HG02759 (cell line): ENCODE data around the gene ETNK2.

Experiments used
- ATAC-seq: cut with Tn5 transposase; IDR thresholded peaks from one replicate; pipeline ENCODE4 v1.9.1; 2021; ENCODE audit warnings: mild to moderate bottlenecking, moderate library complexity; ENCODE audit not compliant: unreplicated experiment

Gene ETNK2, protein sequence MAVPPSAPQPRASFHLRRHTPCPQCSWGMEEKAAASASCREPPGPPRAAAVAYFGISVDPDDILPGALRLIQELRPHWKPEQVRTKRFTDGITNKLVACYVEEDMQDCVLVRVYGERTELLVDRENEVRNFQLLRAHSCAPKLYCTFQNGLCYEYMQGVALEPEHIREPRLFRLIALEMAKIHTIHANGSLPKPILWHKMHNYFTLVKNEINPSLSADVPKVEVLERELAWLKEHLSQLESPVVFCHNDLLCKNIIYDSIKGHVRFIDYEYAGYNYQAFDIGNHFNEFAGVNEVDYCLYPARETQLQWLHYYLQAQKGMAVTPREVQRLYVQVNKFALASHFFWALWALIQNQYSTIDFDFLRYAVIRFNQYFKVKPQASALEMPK

DNA sequence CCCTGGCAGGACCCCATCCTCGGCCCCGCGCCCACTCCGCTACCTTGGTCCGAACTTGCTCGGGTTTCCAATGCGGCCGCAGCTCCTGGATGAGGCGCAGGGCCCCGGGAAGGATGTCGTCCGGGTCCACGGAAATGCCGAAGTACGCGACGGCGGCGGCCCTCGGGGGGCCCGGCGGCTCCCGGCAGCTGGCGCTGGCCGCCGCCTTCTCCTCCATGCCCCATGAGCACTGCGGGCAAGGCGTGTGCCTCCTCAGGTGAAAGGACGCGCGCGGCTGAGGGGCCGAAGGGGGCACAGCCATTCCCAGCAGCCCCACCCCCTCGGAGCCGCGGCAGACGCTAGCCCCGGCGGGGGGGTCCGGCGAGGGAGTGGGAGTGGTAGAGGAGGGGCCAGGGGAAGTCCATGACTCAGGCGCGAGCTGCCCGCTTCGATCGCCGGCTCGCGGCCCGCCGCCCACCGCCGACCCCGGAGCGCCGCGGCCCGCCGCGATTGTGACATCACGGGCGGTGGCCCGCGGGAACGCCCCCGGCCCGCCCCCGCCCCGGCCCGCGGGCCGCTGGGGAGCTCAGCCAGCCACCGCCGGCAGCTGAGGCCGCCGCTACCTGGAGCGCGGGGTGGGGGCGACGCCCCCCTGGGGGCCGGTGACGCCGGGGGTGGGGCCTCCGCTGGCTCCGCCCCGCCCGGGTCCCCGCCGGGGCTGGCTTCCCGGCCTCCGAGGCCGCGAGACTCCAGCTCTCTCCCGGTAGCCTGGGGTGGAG, at the start of gene ETNK2:
ETNK2 (minus strand) TSS at position 493 of the 758 bp plus-strand sequence; CDS start at position 301, 192 bp downstream.
- no peak for ATAC-seq

DNA sequence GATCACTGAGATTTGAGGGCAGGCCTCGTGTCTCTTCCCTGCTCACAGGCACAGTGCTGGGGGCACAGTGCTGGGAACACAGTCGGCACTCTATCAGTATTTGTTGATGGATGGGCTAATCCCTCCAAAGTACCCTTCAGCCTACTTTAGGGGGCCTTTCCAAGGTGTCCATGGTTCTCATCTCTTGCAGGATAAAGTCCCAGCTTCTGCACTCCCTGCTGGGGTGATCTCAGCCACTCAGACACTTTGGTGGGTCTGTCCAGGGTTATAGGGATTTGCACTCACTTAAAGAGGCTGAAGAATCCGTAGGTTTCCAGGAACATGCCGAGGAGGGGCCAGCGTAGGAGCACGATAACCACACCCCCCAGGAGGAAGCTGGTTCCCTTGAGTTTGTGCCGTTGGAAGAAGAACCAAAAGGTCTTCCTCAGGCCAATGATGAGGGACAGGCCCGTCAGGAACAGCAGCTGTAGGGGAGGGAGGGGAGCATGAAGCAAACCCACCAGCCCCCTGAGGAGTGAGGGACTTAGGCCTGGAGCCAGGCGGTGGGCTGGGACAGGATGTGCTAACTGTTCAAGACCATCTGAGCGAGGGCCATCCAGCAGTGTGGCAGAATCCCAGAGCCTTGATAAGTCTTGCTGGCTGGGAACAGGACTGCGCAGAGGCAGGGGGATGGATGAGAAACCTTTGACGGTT, 49.6 kb upstream of the ETNK2 start:
- no peak for ATAC-seq

DNA sequence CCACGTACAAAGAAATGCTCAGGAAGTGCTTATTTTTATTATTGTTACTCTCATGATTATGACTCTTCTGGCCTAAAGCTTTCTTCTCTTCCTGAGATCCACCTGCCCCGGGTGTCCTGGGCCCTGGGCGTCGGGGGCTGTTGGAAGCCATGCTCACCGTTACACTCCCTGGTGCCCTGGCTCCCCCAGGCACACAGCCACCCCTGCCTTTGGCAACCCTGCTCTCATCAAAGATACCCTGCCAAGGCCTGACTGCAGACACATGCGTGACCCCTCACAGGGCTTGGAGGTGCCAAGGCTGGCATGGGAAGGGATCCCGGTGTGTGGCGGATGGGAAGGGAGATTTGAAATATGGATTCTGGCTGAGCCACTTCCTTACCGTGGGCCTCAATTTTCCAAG, 47.7 kb upstream of the ETNK2 start:
- ATAC-seq = no peak

DNA sequence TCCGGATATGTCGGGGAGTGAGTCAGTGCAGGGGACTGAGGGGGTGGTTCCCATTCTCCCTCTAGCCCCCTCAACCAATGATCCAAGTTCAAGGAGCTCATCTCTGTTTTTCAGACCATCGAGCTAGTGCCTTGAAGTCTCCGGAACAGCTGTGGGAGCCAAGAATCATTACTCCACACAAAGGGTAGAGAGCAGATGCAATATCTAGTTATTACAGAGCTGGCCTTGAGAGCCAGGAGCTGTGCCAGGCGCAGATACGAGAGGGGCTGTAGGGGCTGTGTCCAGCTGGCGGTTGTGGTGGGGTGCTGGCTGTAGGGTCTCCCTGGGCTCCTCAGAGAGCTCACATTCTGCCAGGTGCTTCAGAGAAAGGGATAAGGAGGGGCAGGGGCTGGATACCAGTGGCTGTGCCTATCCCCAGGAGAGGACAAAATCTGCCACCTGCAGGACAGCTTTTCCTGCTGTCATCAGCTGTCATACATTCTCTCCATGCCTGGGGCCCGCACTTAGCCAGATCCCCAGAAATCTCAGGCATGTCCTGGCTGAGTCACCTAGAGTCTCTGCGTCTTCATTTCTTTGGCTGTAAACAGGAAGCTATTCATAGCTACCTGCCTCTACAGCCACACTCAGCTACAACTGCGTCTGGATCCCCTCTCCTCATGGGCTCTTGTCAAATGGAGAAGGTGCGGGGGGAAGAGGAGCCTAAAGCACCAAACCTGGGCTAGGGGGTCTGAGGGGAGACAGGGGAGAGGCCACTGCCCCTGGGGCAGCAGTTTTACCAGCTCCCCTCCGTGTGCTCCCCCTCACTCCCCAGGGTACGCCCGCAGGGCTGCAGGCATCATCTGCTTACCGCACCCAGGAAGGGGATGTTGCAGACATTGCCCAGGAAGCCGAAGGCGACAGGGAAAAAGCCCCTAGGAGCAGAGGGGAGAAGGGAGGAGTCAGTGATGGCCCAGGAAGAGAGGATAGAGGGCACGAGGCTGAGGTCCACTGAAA, 46.8 kb upstream of the ETNK2 start:
- ATAC-seq = no peak

GRCh38 chr1:204197068-204197467, 45.2 kb upstream of the ETNK2 start:
- ATAC-seq = no peak

GRCh38 chr1:204196068-204196795, 44.4 kb upstream of the ETNK2 start, which contains the start of gene KISS1:
KISS1 (minus strand) TSS chr1:204196491; CDS start chr1:204192876, 3,615 bp downstream.
- no peak for ATAC-seq

- ATAC-seq = no peak
These were observed 42.9 kb upstream of the ETNK2 start for GRCh38 chr1:204194771-204195170.

DNA sequence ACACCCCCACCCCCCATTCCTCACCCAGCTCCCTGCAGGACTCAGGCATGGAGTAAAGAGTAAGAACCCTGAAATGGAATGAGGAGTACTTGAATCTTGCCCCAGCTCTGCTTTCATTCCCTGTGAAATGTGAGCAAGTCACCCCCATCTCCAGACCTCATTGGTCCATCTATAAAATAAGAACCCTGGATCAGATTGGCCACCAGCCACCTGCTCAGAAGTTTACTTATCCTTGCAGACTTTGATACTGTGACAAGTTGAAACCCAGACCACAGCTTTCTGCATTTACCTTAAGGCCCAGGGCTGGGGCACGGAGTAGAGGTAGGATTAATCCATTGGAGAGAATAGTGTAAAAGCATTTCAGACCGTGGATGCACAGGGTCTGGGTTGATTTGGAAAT, 42.2 kb upstream of the ETNK2 start:
- ATAC-seq = no peak

- ATAC-seq = no peak
These were observed 40.9 kb upstream of the ETNK2 start for GRCh38 chr1:204192589-204193352.

GRCh38 chr1:204192046-204192445, 40.2 kb upstream of the ETNK2 start:
- no peak for ATAC-seq

- no peak for ATAC-seq
These were observed 39.6 kb upstream of the ETNK2 start for GRCh38 chr1:204191456-204191855.

GRCh38 chr1:204190212-204191211, 38.7 kb upstream of the ETNK2 start:
- no peak for ATAC-seq

DNA sequence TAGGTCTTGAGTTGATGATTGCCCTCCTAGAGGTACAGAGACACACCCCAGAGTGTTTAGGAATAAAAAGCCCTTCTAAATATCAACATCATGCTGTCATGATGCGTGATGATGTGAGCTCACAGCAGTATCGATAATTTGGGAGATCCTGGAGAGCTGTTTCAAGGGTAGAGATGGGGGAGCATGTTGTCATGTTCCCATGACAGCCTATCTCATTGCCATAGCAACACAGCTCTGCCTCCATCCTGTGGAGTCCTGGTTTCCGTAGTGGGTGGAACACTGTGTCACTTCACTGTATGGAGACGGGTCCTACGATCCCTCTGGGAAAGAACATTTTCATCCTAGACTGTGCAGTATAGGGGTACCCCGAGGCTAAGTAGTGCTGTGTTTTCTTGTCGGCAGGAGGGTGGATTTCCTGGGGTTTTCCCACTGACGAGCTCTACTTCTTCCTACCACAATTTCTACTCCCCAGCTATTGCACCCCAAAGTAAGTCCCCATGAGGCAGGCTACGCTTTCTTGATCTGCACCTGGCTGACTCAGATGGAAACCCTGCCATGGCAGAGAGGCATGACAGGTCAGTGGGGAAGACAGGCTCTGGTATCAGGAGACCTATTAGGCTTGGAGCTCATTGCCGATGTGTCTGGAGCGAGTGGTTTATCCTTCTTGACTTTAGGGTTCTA, 37.3 kb upstream of the ETNK2 start:
- no peak for ATAC-seq

DNA sequence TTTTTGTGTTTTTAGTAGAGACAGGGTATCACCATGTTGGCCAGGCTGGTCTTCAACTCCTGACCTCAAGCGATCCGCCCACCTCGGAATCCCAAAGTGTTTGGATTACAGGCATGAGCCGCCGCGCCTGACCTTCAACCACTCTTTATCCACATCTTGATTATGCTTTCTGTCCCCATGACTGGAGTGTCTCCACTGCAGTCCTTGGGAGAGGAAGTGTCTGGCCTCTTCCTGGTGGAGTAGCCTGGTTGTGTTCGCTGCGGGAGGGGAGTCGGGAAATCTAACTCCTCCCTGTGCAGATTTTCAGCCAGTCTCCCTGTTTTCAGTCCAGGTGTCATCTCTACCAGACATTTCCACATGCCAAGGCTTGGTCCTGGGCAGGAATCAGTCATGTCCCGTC, 34.8 kb upstream of the ETNK2 start:
- ATAC-seq = no peak

GRCh38 chr1:204181116-204181515, 29.3 kb upstream of the ETNK2 start:
- ATAC-seq = no peak

GRCh38 chr1:204180133-204180532, 28.3 kb upstream of the ETNK2 start:
- no peak for ATAC-seq
